Activated CD4-positive, alpha-beta T cell treated with anti-CD3 and anti-CD28 coated beads for 36 hours (primary cell): ENCODE measurements around the gene ZNF133. TPM values are rescaled to one million over a fixed set of nuclear protein-coding genes. Genes with fewer than 3 reads are reported as not detected.
"Not testable (repeated sequence)": the region's sequence is repeated elsewhere in the genome, so short reads cannot be mapped to it uniquely, and the experiment has no call there.

Source experiments
- ATAC-seq: fragments of 200-7000 bp; cut with Tn5 transposase; one replicate; pipeline ENCODE4 v1.10.0; 2021; ENCODE audit warnings: mild to moderate bottlenecking, moderate library complexity
- CTCF ChIA-PET: fragments of 350-600 bp; sonication (Branson Sonifier 250); formaldehyde crosslinking; loops from one replicate; lab custom pipeline; 2021; ENCODE audit warnings: antibody characterized with exemption; lab: Charles Lee
- POLR2A ChIA-PET: fragments of 350-600 bp; sonication (Branson Sonifier 250); formaldehyde crosslinking; loops from one replicate; lab custom pipeline; 2021; ENCODE audit warnings: antibody characterized with exemption, inconsistent platforms; lab: Charles Lee
- DNase-seq: peaks from one replicate; pipeline ENCODE4 v3.0.0-alpha.2; 2020
- H3K27ac Mint-ChIP-seq: one replicate; pipeline ENCODE4 v1.8.0; 2021; ENCODE audit warnings: mixed read lengths
- H3K27me3 Mint-ChIP-seq: one replicate; pipeline ENCODE4 v1.8.0; 2021; ENCODE audit warnings: mixed read lengths
- H3K36me3 Mint-ChIP-seq: one replicate; pipeline ENCODE4 v1.8.0; 2021; ENCODE audit warnings: low read depth, mixed read lengths
- H3K4me1 Mint-ChIP-seq: one replicate; pipeline ENCODE4 v1.8.0; 2021; ENCODE audit warnings: mixed read lengths
- H3K4me3 Mint-ChIP-seq: one replicate; pipeline ENCODE4 v1.8.0; 2021; ENCODE audit warnings: mild to moderate bottlenecking, moderate library complexity, mixed read lengths
- H3K9me3 Mint-ChIP-seq: one replicate; pipeline ENCODE4 v1.8.0; 2021; ENCODE audit warnings: low read depth, mixed read lengths
- intact Hi-C, 2 experiments: fragments of 100-400 bp; cut with DNase I in 1 of 2; cut with micrococcal nuclease in 1 of 2; formaldehyde crosslinking; loops; one replicate each; pipeline versions ENCODE4 v1.14.2 to v1.15.1; 2022 to 2024; cut with DNase I, micrococcal nuclease
- total RNA-seq, 2 experiments: library from RNA; stranded (reverse); gene quantifications; one replicate each; pipeline ENCODE4 v1.2.3, GENCODE V29; 2021

The ZNF133 gene
- total RNA-seq, 2 experiments from 2014 or later: 8.8 to 10.1 TPM

DNA sequence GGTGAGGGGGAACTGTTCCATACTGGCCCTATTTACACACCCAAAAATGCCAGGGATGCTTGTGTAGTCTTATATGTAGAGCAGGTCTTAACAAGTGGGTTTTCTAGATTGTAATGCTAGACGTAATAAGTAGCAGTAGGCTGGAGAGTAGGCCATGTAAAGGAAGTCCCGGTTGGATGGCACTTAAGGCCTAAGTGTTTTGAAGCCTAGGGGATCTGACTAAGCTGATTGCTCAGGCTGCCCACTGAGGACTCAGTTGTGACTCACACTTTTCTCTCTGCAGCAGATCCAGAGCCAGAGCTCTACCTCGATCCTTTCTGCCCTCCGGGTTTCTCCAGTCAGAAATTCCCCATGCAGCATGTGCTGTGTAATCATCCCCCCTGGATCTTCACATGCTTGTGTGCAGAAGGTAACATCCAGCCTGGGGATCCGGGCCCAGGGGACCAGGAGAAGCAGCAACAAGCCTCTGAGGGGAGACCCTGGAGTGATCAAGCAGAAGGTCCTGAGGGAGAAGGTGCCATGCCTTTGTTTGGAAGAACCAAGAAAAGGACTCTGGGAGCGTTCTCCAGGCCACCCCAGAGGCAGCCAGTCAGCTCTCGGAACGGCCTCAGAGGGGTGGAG is 26.6 kb downstream of the ZNF133 start:
- DNase-seq: no peak
- peaks cover 45% of the 10 kb centered on the region for H3K36me3 Mint-ChIP-seq
- H3K4me1 Mint-ChIP-seq: no peaks in the 10 kb centered on the region
- intact Hi-C loops: no loop called here
- no peak overlapping the region for H3K4me3 Mint-ChIP-seq
- no peaks in the 10 kb centered on the region for H3K9me3 Mint-ChIP-seq
- no peak overlapping the region for H3K27ac Mint-ChIP-seq
- no peaks in the 10 kb centered on the region for H3K27me3 Mint-ChIP-seq
- CTCF ChIA-PET: no interaction called here
- ATAC-seq: no peak
- POLR2A ChIA-PET: no interaction called here

DNA sequence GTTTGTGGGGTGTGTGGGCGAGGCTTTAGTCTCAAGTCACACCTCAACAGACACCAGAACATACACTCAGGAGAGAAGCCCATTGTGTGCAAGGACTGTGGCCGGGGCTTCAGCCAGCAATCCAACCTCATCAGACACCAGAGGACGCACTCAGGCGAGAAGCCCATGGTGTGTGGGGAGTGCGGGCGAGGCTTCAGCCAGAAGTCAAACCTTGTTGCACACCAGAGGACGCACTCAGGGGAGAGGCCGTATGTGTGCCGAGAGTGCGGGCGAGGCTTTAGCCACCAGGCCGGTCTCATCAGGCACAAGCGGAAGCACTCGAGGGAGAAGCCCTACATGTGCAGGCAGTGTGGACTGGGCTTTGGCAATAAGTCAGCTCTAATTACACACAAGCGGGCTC is 27.8 kb downstream of the ZNF133 start:
- intact Hi-C loops: no loop called here
- H3K36me3 Mint-ChIP-seq: peaks cover 42% of the 10 kb centered on the region
- CTCF ChIA-PET: no interaction called here
- no peak for ATAC-seq
- no peaks in the 10 kb centered on the region for H3K27me3 Mint-ChIP-seq
- H3K4me1 Mint-ChIP-seq: no peaks in the 10 kb centered on the region
- DNase-seq: no peak
- POLR2A ChIA-PET: no interaction called here
- no peak overlapping the region for H3K4me3 Mint-ChIP-seq
- H3K27ac Mint-ChIP-seq: no peak overlapping the region
- no peaks in the 10 kb centered on the region for H3K9me3 Mint-ChIP-seq

DNA sequence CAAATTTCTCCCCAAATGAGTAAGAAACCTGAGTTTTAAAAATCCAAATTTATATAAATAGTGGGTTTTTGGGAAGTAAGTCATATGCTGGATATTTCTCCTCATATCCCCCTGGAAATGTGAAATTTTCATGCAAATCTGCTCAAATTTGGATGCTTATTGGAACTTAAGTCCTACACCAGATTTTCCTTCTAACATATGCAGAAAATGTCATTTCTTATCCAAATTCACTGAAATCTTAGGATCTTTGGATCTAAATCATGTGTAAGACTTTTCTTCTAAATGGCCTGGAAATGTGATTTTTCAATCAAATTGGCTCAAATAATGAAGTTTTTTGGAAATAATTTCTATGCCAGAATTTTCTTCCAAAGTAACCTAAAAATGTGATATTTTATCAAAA is 33.0 kb downstream of the ZNF133 start:
- no peak for ATAC-seq
- Mint-ChIP-seq H3K27ac (no peak overlapping the region), H3K36me3 (peaks cover 11% of the 10 kb centered on the region), H3K4me3 (no peak overlapping the region), H3K9me3 (peaks cover under 1% of the 10 kb centered on the region), H3K4me1 (no peaks in the 10 kb centered on the region), H3K27me3 (no peaks in the 10 kb centered on the region)
- no peak for DNase-seq
- POLR2A ChIA-PET: no interaction called here
- intact Hi-C loops: no loop called here
- CTCF ChIA-PET: no interaction called here

DNA sequence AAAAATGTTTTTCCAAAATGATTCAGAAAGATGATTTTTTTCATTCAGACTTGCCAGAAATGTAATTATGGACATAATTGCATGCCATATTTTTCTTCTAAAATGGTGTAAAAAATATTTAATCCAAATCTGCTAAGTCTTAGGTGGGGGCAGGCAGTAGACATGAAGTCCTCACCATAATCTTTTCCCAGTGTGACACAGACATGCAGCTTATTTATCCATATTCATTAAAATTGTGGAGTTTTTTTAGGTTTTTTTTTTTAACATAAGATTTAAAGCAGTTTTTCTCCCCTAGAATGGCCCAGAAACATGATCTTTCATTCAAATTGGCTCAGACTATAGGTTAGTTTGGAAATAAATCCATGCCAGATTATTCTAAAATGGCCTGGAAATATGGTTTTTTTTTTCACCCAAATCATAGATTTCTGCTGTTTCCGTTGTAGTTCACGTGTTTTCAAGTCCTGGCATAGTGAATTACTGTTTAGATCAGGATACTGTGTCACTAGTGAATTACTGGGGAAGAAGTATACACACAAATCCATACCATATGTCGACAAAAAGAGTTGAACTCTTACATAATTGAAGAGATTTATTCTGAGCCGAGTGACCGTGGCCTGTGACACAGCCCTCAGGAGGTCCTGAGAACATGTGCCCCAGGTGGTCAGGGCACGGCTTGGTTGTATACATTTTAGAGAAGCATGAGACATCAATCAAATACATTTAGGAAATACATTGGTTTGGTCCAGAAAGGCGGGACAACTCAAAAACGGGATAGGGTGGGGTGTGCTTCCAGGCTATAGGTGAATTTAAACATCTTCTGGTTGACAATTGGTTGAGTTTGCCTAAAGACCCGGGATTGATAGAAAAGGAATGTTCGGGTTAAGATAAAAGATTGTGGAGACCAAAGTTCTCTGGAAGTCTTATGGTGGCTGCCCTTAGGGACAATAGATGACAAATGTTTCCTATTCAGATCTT is 33.9 kb downstream of the ZNF133 start:
- CTCF ChIA-PET: no interaction called here
- Mint-ChIP-seq H3K27ac (no peak overlapping the region), H3K4me1 (no peaks in the 10 kb centered on the region), H3K9me3 (peaks cover 2% of the 10 kb centered on the region), H3K4me3 (no peak overlapping the region), H3K36me3 (peaks cover 7% of the 10 kb centered on the region), H3K27me3 (no peaks in the 10 kb centered on the region)
- no peak for ATAC-seq
- POLR2A ChIA-PET: no interaction called here
- intact Hi-C loops: no loop called here
- no peak for DNase-seq

DNA sequence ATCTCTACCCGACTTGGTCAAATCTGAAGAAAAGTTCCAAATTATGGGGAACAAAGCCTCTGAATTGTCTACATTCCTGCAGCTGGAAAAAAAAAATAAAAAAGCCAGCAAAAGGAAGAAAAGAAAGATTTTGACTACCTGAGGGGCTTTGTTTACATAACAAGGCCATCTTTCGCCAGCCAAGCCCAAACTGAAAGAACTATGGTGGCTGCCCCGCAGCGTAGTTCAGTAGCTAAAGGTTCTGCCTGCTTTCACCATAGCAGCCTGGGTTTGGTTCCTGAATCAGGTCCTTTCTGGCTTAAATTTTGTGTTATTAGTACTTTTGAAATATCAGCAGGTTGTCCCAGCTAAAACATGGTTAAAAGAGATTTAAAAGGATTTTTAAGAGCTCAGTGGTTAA is 35.4 kb downstream of the ZNF133 start:
- no peak overlapping the region for H3K4me3 Mint-ChIP-seq
- CTCF ChIA-PET: no interaction called here
- H3K4me1 Mint-ChIP-seq: no peaks in the 10 kb centered on the region
- intact Hi-C loops: no loop called here
- POLR2A ChIA-PET: no interaction called here
- H3K27ac Mint-ChIP-seq: no peak overlapping the region
- no peaks in the 10 kb centered on the region for H3K27me3 Mint-ChIP-seq
- ATAC-seq (no peak), DNase-seq (no peak)
- H3K36me3 Mint-ChIP-seq: peaks cover 4% of the 10 kb centered on the region
- H3K9me3 Mint-ChIP-seq: peaks cover 3% of the 10 kb centered on the region

DNA sequence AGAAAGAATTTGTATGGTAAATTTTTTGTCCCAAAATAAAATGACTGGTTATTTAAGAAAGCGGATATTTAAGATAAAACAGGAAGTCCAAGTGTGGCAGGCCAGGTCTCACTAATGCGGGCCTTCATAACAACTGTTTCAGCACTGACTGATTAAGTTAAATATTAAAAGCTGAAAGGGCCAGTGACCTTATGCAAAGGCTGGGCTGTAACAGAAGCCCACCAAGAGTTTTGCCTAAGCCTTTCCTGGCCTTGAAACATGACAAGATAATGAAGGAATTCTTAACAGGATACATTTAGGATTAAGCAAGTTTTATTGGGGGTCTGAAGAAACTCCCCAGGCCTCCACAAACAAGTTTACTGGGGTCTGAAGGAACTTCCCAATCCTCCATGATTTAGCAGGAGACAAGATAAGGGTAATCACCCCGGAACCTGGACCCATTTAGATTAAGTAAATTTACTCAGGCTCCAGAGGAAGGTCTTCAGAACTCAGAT is 36.3 kb downstream of the ZNF133 start:
- ChIA-PET CTCF (no interaction called here), POLR2A (no interaction called here)
- ATAC-seq: no peak
- no peaks in the 10 kb centered on the region for H3K27me3 Mint-ChIP-seq
- H3K27ac Mint-ChIP-seq: no peak overlapping the region
- no peaks in the 10 kb centered on the region for H3K4me1 Mint-ChIP-seq
- no peak overlapping the region for H3K4me3 Mint-ChIP-seq
- intact Hi-C loops: no loop called here
- no peak for DNase-seq
- H3K36me3 Mint-ChIP-seq: peaks cover 7% of the 10 kb centered on the region
- peaks cover 6% of the 10 kb centered on the region for H3K9me3 Mint-ChIP-seq

DNA sequence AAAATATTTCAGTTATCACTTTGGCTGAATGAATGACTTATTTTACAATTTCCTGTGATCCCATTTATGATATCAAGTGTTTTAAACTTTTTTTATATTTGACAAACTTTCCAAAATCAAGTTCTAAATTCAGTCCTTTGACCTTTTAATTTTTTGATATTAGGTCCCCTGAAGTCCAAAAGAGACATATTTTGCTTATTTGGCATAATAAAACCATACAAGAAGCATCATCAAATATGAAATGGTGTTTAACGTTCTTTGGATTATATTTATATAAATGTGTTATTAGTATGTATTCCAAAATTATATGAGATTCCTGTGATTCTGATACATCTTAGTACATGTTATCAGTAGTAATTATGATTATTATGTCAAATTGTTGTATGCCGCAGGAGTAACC is 38.7 kb downstream of the ZNF133 start:
- peaks cover 15% of the 10 kb centered on the region for H3K36me3 Mint-ChIP-seq
- peaks cover 19% of the 10 kb centered on the region for H3K9me3 Mint-ChIP-seq
- DNase-seq: no peak
- H3K4me3 Mint-ChIP-seq: no peak overlapping the region
- no peaks in the 10 kb centered on the region for H3K27me3 Mint-ChIP-seq
- ChIA-PET CTCF (no interaction called here), POLR2A (no interaction called here)
- intact Hi-C loops: no loop called here
- no peak for ATAC-seq
- H3K4me1 Mint-ChIP-seq: no peaks in the 10 kb centered on the region
- H3K27ac Mint-ChIP-seq: no peak overlapping the region

DNA sequence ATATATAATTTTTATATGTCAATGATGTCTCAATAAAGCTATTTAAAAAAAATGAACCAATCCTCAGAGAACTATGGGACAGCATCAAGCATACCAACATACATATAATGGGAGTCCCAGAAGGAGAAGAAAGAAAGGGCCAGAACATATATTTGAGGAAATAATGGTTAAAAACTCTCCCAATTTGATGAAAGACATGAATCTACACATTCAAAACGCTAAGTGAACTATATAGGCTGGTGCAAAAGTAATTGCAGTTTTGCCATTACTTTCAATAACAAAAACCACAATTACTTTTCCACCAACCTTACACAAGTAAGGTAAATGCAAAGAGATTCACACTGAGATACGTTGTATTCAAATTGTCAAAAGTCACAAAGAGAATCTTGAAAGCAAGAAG is 43.4 kb downstream of the ZNF133 start:
- peaks cover 15% of the 10 kb centered on the region for H3K36me3 Mint-ChIP-seq
- ChIA-PET POLR2A (no interaction called here), CTCF (interaction anchor here (0.6 kb wide), 1 partner anchor 406 kb away, joined by 3 read pairs; no protein-coding TSS in a partner anchor)
- intact Hi-C loops: no loop called here
- peaks cover 31% of the 10 kb centered on the region for H3K9me3 Mint-ChIP-seq
- DNase-seq (no peak), ATAC-seq (no peak)
- H3K27ac Mint-ChIP-seq: no peak overlapping the region
- no peak overlapping the region for H3K4me3 Mint-ChIP-seq
- H3K27me3 Mint-ChIP-seq: no peaks in the 10 kb centered on the region
- no peaks in the 10 kb centered on the region for H3K4me1 Mint-ChIP-seq

DNA sequence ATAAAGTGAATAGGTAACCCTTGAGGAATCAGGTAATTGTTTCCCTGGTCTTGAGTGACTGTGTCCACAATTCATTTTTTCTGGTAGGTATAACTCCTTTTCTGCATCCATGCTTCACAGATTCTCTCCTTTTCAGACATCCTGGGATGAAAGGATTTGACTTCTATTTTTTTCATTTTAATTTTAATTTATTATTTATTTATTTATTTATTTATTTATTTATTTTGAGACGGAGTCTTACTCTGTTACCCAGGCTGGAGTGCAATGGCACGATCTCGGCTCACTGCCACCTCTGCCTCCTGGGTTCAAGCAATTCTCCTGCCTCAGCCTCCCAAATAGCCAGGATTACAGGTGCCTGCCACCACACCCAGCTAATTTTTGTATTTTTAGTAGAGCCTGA is 61.4 kb downstream of the ZNF133 start:
- H3K4me1 Mint-ChIP-seq: not testable (repeated sequence)

DNA sequence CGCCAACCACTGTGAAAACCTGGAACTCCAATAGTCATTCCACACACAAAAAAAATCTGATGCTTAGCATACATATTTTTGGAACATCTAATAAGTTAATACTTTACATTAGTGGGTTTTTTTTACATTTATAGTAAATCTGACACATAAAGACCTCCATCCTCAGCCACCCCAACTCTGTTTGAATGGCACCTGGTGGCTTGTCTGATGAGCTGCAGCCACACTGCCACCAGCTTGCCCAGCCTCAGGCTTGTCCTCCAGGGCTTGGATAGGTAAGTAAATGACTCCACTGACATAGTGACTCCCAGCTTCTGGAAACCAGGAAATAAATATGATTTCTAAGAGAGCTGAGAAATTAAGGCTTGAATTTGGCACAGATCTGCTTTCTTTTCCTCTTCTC is 71.5 kb downstream of the ZNF133 start:
- no peak for ATAC-seq
- H3K4me1 Mint-ChIP-seq: no peaks in the 10 kb centered on the region
- H3K27me3 Mint-ChIP-seq: peaks cover 5% of the 10 kb centered on the region
- no peak overlapping the region for H3K4me3 Mint-ChIP-seq
- no peak for DNase-seq
- POLR2A ChIA-PET: no interaction called here
- no peaks in the 10 kb centered on the region for H3K36me3 Mint-ChIP-seq
- CTCF ChIA-PET: no interaction called here
- no peaks in the 10 kb centered on the region for H3K9me3 Mint-ChIP-seq
- intact Hi-C loops: no loop called here
- no peak overlapping the region for H3K27ac Mint-ChIP-seq

More for the DNA sequence above, 61.4 kb downstream of the ZNF133 start:
- H3K4me3 Mint-ChIP-seq, H3K27ac Mint-ChIP-seq, DNase-seq, ATAC-seq, CTCF ChIA-PET, intact Hi-C loops, H3K9me3 Mint-ChIP-seq, H3K36me3 Mint-ChIP-seq: not testable (repeated sequence)
- POLR2A ChIA-PET: interaction anchor here (0.8 kb wide), 1 partner anchor 817 kb away, joined by 4 read pairs; no protein-coding TSS in a partner anchor
- peaks cover 22% of the 10 kb centered on the region for H3K27me3 Mint-ChIP-seq

DNA sequence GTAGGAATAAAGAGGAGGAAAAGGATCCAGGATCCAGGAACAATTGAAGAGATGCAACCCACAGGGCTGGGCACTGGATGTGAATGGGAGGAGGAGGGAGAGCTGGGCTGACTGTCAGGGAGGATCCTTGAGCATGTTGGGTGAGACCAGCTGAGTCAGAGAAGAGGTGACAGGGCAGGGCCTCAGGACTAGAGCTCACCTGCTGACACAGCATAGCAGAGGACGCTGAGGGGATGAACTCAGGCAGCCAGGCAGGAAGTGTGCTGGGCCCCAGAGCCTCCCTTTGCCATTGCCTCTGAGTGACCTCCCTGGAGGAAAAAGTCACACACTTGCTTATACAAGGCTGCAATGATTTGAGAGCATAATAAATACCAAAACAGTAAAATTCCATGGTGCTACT is 72.3 kb downstream of the ZNF133 start:
- ATAC-seq (no peak), DNase-seq (no peak)
- Mint-ChIP-seq H3K4me1 (no peaks in the 10 kb centered on the region), H3K27ac (no peak overlapping the region), H3K27me3 (peaks cover 3% of the 10 kb centered on the region), H3K4me3 (no peak overlapping the region), H3K36me3 (no peaks in the 10 kb centered on the region), H3K9me3 (no peaks in the 10 kb centered on the region)
- intact Hi-C loops: no loop called here
- ChIA-PET POLR2A (no interaction called here), CTCF (no interaction called here)

DNA sequence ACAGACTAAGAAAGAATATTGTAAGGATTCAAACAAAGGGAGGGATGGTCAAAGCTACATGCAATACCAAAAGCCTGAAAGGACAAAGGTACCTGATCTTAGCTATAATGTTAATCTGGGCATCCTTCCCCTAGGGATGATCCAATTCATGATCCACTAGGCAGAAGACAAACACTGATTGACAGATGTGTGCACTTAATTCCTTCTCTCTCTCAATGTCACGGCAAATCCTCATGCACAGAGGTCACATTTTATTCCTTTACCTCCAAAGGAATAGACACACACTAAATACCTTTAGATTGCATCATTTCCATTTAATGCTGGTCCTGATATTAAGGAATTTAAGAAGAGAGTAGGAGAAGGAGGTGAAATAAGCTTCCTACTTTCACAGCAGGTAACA is 73.4 kb downstream of the ZNF133 start:
- H3K9me3 Mint-ChIP-seq: no peaks in the 10 kb centered on the region
- no peak overlapping the region for H3K4me3 Mint-ChIP-seq
- CTCF ChIA-PET: no interaction called here
- H3K27me3 Mint-ChIP-seq: peaks cover 3% of the 10 kb centered on the region
- DNase-seq (no peak), ATAC-seq (no peak)
- no peaks in the 10 kb centered on the region for H3K4me1 Mint-ChIP-seq
- intact Hi-C loops: no loop called here
- POLR2A ChIA-PET: no interaction called here
- H3K27ac Mint-ChIP-seq: no peak overlapping the region
- no peaks in the 10 kb centered on the region for H3K36me3 Mint-ChIP-seq
